Measurements from ENCODE around the gene CYCS. TPM values are rescaled to one million over a fixed set of nuclear protein-coding genes. Genes with fewer than 3 reads are reported as not detected.

Gene CYCS
- total and polyA plus RNA-seq, 10 of the 15 experiments (the other 5 are each of a cell fraction or from before 2014, with no cell fraction given), result 113 to 952 (median 356) TPM

GRCh38 chr7:25149836-25150235, 24.8 kb upstream of the CYCS start:
- no peak overlapping the region for H3K4me2 ChIP-seq (ENCODE audit: control insufficient read depth, insufficient read depth)
- H4K20me1 ChIP-seq (ENCODE audit: control insufficient read depth, insufficient read depth), result no peaks in the 10 kb centered on the region
- ChIA-PET RAD21 (ENCODE audit: unreplicated experiment) (no interaction called here), SMC1A (ENCODE audit: uncharacterized antibody, unreplicated experiment) (interaction anchor here (1.3 to 3.0 kb wide), 4 partner anchors 22 to 51 kb away, joined by 3 to 10 read pairs (median 3); no protein-coding TSS in a partner anchor), POLR2A (no interaction called here), CTCF (no interaction called here)
- no peaks in the 10 kb centered on the region; a peak in 1 of 4 replicates for H3K36me3 ChIP-seq (ENCODE audit: control insufficient read depth in 2 of 2, insufficient read depth in 2 of 2, low read length in 1 of 2)
- TF ChIP-seq IRF4 (IDR thresholded peaks at IDR 0.05; ENCODE audit: low read depth, low read length) (no peak), NFYA (IDR thresholded peaks at IDR 0.05; ENCODE audit: borderline replicate concordance, low read depth, low read length) (no peak), TCF3 (IDR thresholded peaks at IDR 0.05; ENCODE audit: borderline replicate concordance, insufficient read depth, low read depth, low read length) (no peak), POLR2A (IDR thresholded peaks at IDR 0.05; ENCODE audit: low read depth, low read length) (no peak), CEBPZ (IDR thresholded peaks at IDR 0.05; ENCODE audit: low read depth, low read length) (no peak), MYB (IDR thresholded peaks at IDR 0.05; ENCODE audit: borderline replicate concordance, low read depth, low read length) (no peak), TCF12 (IDR thresholded peaks at IDR 0.05; ENCODE audit: low read depth, low read length) (no peak), NRF1 (conservative IDR thresholded peaks at IDR 0.05; ENCODE audit: low read depth, low read length) (no peak), NR2F1 (conservative IDR thresholded peaks at IDR 0.05) (no peak), SIN3A (IDR thresholded peaks at IDR 0.05; ENCODE audit: low read depth, low read length) (no peak), SREBF1 (IDR thresholded peaks at IDR 0.05; ENCODE audit: low read length) (no peak), NBN (IDR thresholded peaks at IDR 0.05) (no peak), STAT1 (conservative IDR thresholded peaks at IDR 0.05) (no peak), MTA3 (IDR thresholded peaks at IDR 0.05; ENCODE audit: borderline replicate concordance, low read length) (no peak), HDAC6 (IDR thresholded peaks at IDR 0.05; ENCODE audit: unreplicated experiment) (no peak)
- DNase-seq (ENCODE audit: low read depth, low spot score) (no peak), FAIRE-seq (no peak), ATAC-seq (no peak)
- BruUV-seq (replicated peaks), result no TSS peak
- no peak overlapping the region for H3K27ac ChIP-seq (ENCODE audit: control insufficient read depth, insufficient read depth)
- WGBS (ENCODE audit: insufficient coverage, insufficient replicate concordance, low lambda C conversion rate, missing lambda C conversion rate), result 100% methylated on average over 1 of the region's 1 CpG
- intact Hi-C loops (cut with micrococcal nuclease; ENCODE audit: unreplicated experiment), result no loop called here
- H3K79me2 ChIP-seq (ENCODE audit: control insufficient read depth, insufficient read depth, low read length), result no peaks in the 10 kb centered on the region
- no peak overlapping the region for H2AFZ ChIP-seq (ENCODE audit: control insufficient read depth, low read depth, low read length)
- H3K27me3 ChIP-seq (replicated peaks in 1 of 2; ENCODE audit: control insufficient read depth in 2 of 2, insufficient read depth in 2 of 2, low read length in 1 of 2), result no peaks in the 10 kb centered on the region
- H3K9me3 ChIP-seq (replicated peaks; ENCODE audit: control insufficient read depth, insufficient read depth, low read length), result no peaks in the 10 kb centered on the region; the same call in 2 of the 3 replicates
- no peak overlapping the region for H3K9ac ChIP-seq (ENCODE audit: control insufficient read depth, insufficient read depth, low read length)
- in situ Hi-C loops (cut with MboI), result no loop called here
- no peak overlapping the region for H3K4me3 ChIP-seq
- no peaks in the 10 kb centered on the region for H3K4me1 ChIP-seq (ENCODE audit: control insufficient read depth, insufficient read depth, low read length)
